IMR-90 (cell line): ENCODE measurements around the gene CRIP1. TPM values are rescaled to one million over a fixed set of nuclear protein-coding genes. Genes with fewer than 3 reads are reported as not detected.

Experiments used
- ATAC-seq: fragments of 200-7000 bp; cut with Tn5 transposase; 2 replicates; pipeline ENCODE4 v1.9.1; 2020; ENCODE audit warnings: low read depth, mild to moderate bottlenecking, moderate library complexity
- BruUV-seq: library from RNA; stranded (reverse); fragments of 400-500 nt; replicated peaks from 2 replicates; lab custom pipeline; 2021; lab: Mats Ljungman, UMichigan
- CTCF ChIA-PET: fragments of 300-600 bp; formaldehyde crosslinking; extraction: SDS; loops from one replicate; lab custom pipeline; 2021; ENCODE audit warnings: antibody characterized with exemption; lab: Yijun Ruan, JAX
- POLR2A ChIA-PET: fragments of 300-600 bp; sonication (Branson Sonifier 250); formaldehyde crosslinking; loops from one replicate; lab custom pipeline; 2022; ENCODE audit warnings: antibody characterized with exemption; ENCODE audit not compliant: unreplicated experiment; lab: Charles Lee
- DNase-seq: peaks from one replicate; pipeline ENCODE4 v3.0.0; 2013
- H2AFZ ChIP-seq: replicated peaks from 2 replicates; pipeline ENCODE3; 2013; ENCODE audit warnings: low read length, mild to moderate bottlenecking; ENCODE audit not compliant: poor library complexity
- H2AK5ac ChIP-seq: 2 replicates; pipeline ENCODE4 v1.6.1; 2013; ENCODE audit warnings: low read depth, low read length, inconsistent platforms
- H2AK9ac ChIP-seq: replicated peaks from 2 replicates; pipeline ENCODE3; 2013; ENCODE audit warnings: mild to moderate bottlenecking, low read depth, low read length, moderate library complexity; ENCODE audit not compliant: poor library complexity
- H2BK120ac ChIP-seq: 2 replicates; pipeline ENCODE4 v1.6.1; 2013; ENCODE audit warnings: low read depth, low read length, inconsistent platforms
- H2BK15ac ChIP-seq: 3 replicates; pipeline ENCODE4 v1.6.1; 2013; ENCODE audit warnings: low read depth, low read length, inconsistent platforms
- H2BK20ac ChIP-seq: 2 replicates; pipeline ENCODE4 v1.6.1; 2013; ENCODE audit warnings: low read depth, mild to moderate bottlenecking, inconsistent platforms, low read length, moderate library complexity
- H2BK5ac ChIP-seq: 2 replicates; pipeline ENCODE4 v1.6.1; 2013; ENCODE audit warnings: mild to moderate bottlenecking, low read depth, low read length, inconsistent platforms; ENCODE audit not compliant: poor library complexity, severe bottlenecking
- H3K14ac ChIP-seq: replicated peaks from 2 replicates; pipeline ENCODE4 v1.6.1; 2013; ENCODE audit warnings: low read depth, low read length, inconsistent platforms
- H3K18ac ChIP-seq: 2 replicates; pipeline ENCODE4 v1.6.1; 2013; ENCODE audit warnings: low read depth, low read length, control low read depth
- H3K23ac ChIP-seq: 2 replicates; pipeline ENCODE4 v1.6.1; 2013; ENCODE audit warnings: low read depth, low read length, inconsistent platforms
- H3K27ac ChIP-seq: 2 replicates; pipeline ENCODE4 v1.5.1; 2013; ENCODE audit warnings: mild to moderate bottlenecking, control low read depth, low read length; ENCODE audit not compliant: insufficient read depth
- H3K27me3 ChIP-seq: 2 replicates; pipeline ENCODE4 v1.6.1; 2013; ENCODE audit warnings: low read length; ENCODE audit not compliant: control insufficient read depth, insufficient read depth
- H3K36me3 ChIP-seq: 2 replicates; pipeline ENCODE4 v1.6.1; 2013; ENCODE audit warnings: low read length, mixed read lengths; ENCODE audit not compliant: control insufficient read depth, insufficient read depth
- H3K4ac ChIP-seq: 2 replicates; pipeline ENCODE4 v1.6.1; 2013; ENCODE audit warnings: low read depth, low read length, inconsistent platforms
- H3K4me1 ChIP-seq: 2 replicates; pipeline ENCODE4 v1.6.1; 2013; ENCODE audit warnings: low read length, mixed read lengths; ENCODE audit not compliant: control insufficient read depth, insufficient read depth
- H3K4me2 ChIP-seq: 2 replicates; pipeline ENCODE4 v1.6.1; 2013; ENCODE audit warnings: low read depth, mild to moderate bottlenecking, control low read depth, low read length, moderate library complexity
- H3K4me3 ChIP-seq: 2 replicates; pipeline ENCODE4 v1.5.1; 2013; ENCODE audit warnings: low read depth, mild to moderate bottlenecking, control low read depth, low read length, moderate library complexity; ENCODE audit not compliant: insufficient read depth
- H3K56ac ChIP-seq: 2 replicates; pipeline ENCODE4 v1.6.1; 2013; ENCODE audit warnings: low read length, inconsistent platforms; ENCODE audit not compliant: insufficient read depth; ENCODE audit errors: extremely low read depth
- H3K79me1 ChIP-seq, 2 experiments: 2 replicates each; pipeline ENCODE4 v1.6.1; 2013; ENCODE audit warnings: low read length in 2 of 2, inconsistent platforms in 1 of 2, low read depth in 1 of 2
- H3K9ac ChIP-seq: 2 replicates; pipeline ENCODE4 v1.6.1; 2013; ENCODE audit warnings: low read depth, low read length, control low read depth
- H3K9me1 ChIP-seq: 2 replicates; pipeline ENCODE4 v1.6.1; 2013; ENCODE audit warnings: low read length, inconsistent platforms; ENCODE audit not compliant: insufficient read depth
- H3K9me3 ChIP-seq: 2 replicates; pipeline ENCODE4 v1.6.1; 2013; ENCODE audit warnings: low read length; ENCODE audit not compliant: control insufficient read depth, insufficient read depth
- H4K20me1 ChIP-seq: 2 replicates; pipeline ENCODE4 v1.6.1; 2013; ENCODE audit warnings: low read length, inconsistent platforms; ENCODE audit not compliant: insufficient read depth
- H4K5ac ChIP-seq: 2 replicates; pipeline ENCODE4 v1.6.1; 2013; ENCODE audit warnings: mild to moderate bottlenecking, low read depth, low read length, control low read depth
- H4K8ac ChIP-seq, 2 experiments: 2 replicates each; pipeline ENCODE4 v1.6.1; 2013; ENCODE audit warnings: low read depth in 2 of 2, low read length in 2 of 2, control low read depth in 1 of 2, inconsistent platforms in 1 of 2
- H4K91ac ChIP-seq: 2 replicates; pipeline ENCODE4 v1.6.1; 2013; ENCODE audit warnings: low read depth, low read length, inconsistent platforms; ENCODE audit not compliant: insufficient read depth
- CEBPB ChIP-seq: IDR thresholded peaks from 2 replicates; pipeline ENCODE4 v1.6.1; 2012; ENCODE audit warnings: low read depth, low read length, improper control_type of control experiment
- CHD1 ChIP-seq: IDR thresholded peaks from 2 replicates; pipeline ENCODE4 v1.6.1; 2012; ENCODE audit warnings: low read depth, low read length, improper control_type of control experiment
- MAZ ChIP-seq: IDR thresholded peaks from 2 replicates; pipeline ENCODE4 v1.6.1; 2012; ENCODE audit warnings: low read depth, mild to moderate bottlenecking, low read length, improper control_type of control experiment, moderate library complexity, borderline replicate concordance
- MXI1 ChIP-seq: IDR thresholded peaks from 2 replicates; pipeline ENCODE4 v1.6.1; 2012; ENCODE audit warnings: low read depth, mild to moderate bottlenecking, low read length, moderate library complexity, borderline replicate concordance
- POLR2A ChIP-seq: IDR thresholded peaks from 2 replicates; pipeline ENCODE4 v1.6.1; 2012; ENCODE audit warnings: mild to moderate bottlenecking, low read depth, low read length
- RAD21 ChIP-seq: IDR thresholded peaks from 2 replicates; pipeline ENCODE4 v1.6.1; 2012; ENCODE audit warnings: low read length, improper control_type of control experiment
- RCOR1 ChIP-seq: IDR thresholded peaks from 2 replicates; pipeline ENCODE4 v1.6.1; 2012; ENCODE audit warnings: mild to moderate bottlenecking, low read length, improper control_type of control experiment; ENCODE audit not compliant: insufficient replicate concordance
- RFX5 ChIP-seq: IDR thresholded peaks from 2 replicates; pipeline ENCODE4 v1.8.0; 2012; ENCODE audit warnings: low read depth, mild to moderate bottlenecking, low read length, moderate library complexity
- SMC3 ChIP-seq: fragments of 150-350 bp; IDR thresholded peaks from 2 replicates; pipeline ENCODE4 v1.6.1; 2016; ENCODE audit warnings: low read depth, mild to moderate bottlenecking, antibody characterized with exemption, low read length, moderate library complexity
- WGBS, 2 experiments: methylation state at CpG; one replicate each; pipeline versions ENCODE4 v1.1.5 to v1.1.7; 2013; ENCODE audit warnings: missing lambda C conversion rate in 2 of 2; ENCODE audit not compliant: insufficient read length in 1 of 2; ENCODE audit errors: extremely low coverage in 2 of 2; 5-methylcytosine and 5-hydroxymethylcytosine counted together
- dilution Hi-C: fragments of 300-500 bp; cut with HindIII; formaldehyde crosslinking; loops from one replicate; pipeline ENCODE4 v1.14.3; 2018; ENCODE audit warnings: low sequenced_read_pairs; ENCODE audit not compliant: unreplicated experiment
- in situ Hi-C: fragments of 300-500 bp; cut with MboI; formaldehyde crosslinking; loops from 3 replicates; pipeline ENCODE4 v1.14.3; 2019; ENCODE audit warnings: low sequenced_read_pairs, inconsistent platforms, mixed read lengths
- intact Hi-C: fragments of 100-400 bp; cut with micrococcal nuclease; formaldehyde crosslinking; loops from 2 replicates; pipeline ENCODE4 v1.10.0; 2022
- polyA plus RNA-seq, 3 experiments: library from polyadenylated mRNA; depleted of rRNA; stranded (reverse); fragments of >200 nt; gene quantifications; 2 replicates each; pipeline ENCODE4 v1.2.3, GENCODE V29; 2012; ENCODE audit warnings: low replicate concordance in 1 of 3
- total RNA-seq: library from RNA; depleted of rRNA; stranded (reverse); fragments of >200 nt; gene quantifications from 2 replicates; pipeline ENCODE4 v1.2.3, GENCODE V29; 2012
- TF ChIP-seq, protein P1 (sequence below): fragments of 150-350 bp; IDR thresholded peaks from 2 replicates; pipeline ENCODE4 v1.6.1; 2017; ENCODE audit warnings: mild to moderate bottlenecking, antibody characterized with exemption, low read length, low read depth
- TF ChIP-seq, protein P2 (sequence below): conservative IDR thresholded peaks from 2 replicates; pipeline ENCODE4 v1.5.1; 2012; ENCODE audit warnings: mild to moderate bottlenecking, low read depth, low read length, improper control_type of control experiment

The CRIP1 gene
- total and polyA plus RNA-seq, 2 of the 4 experiments (the other 2 are of a cell fraction) = 0.21 TPM; not detected in 1

DNA sequence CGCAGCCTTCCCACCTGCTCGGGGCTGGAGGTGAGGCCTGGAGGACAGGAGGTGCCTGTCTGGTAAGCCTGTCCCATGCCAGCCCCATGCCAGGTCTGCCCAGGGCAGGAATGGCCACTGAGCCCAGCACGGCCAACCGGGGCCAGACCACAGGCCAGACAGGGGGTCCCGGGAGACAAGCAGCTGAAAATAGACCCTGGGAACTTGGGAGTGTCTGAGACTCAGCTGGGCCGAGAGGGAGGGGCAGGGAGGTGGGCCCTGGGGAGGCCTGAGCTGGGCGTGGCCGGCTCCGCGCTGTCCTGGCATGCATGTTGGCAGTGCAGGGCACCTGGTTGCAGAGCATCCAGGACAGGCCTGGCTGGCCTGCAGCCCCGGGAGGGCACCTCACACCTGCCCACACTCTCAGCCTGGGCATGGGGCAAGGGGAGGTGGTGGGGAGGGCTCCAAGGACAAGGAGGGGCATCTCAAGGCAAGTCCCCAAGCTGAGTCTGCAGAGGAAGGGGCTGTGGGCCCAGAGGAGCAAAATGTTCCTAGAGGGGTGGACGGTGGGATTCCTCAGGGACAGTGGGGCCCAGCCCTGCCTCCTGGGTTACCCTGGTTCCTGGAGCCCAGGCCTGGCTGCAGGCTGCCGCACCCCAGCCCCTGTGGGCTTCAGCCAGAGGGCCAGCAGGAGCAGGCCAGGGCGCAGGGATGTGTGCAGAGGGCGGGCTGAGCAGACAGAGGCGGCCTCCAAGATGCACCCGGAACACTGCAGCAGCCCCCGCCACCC lies 3.2 kb upstream of the CRIP1 start:
- Histone ChIP-seq H3K79me1 (no peaks in the 10 kb centered on the region; a peak in 1 of 4 replicates), H3K9me3 (no peaks in the 10 kb centered on the region), H2BK120ac (no peak overlapping the region), H3K4me1 (peaks cover 15% of the 10 kb centered on the region), H3K4me3 (no peak overlapping the region), H3K14ac (no peak overlapping the region), H3K4me2 (no peak overlapping the region), H3K23ac (no peak overlapping the region), H3K27me3 (peaks cover 25% of the 10 kb centered on the region; the same call in 1 of the 2 replicates), H2BK5ac (no peak overlapping the region), H4K20me1 (no peaks in the 10 kb centered on the region; the same call in 1 of the 2 replicates), H4K5ac (no peak overlapping the region), H2AK9ac (no peak overlapping the region), H3K9me1 (peaks cover 6% of the 10 kb centered on the region), H2BK15ac (no peak overlapping the region), H3K18ac (no peak overlapping the region), H3K36me3 (no peaks in the 10 kb centered on the region), H2AFZ (no peak overlapping the region), H4K91ac (no peak overlapping the region), H3K56ac (no peak overlapping the region), H2AK5ac (no peak overlapping the region), H2BK20ac (no peak overlapping the region), H3K4ac (no peak overlapping the region), H3K9ac (no peak overlapping the region), H4K8ac (no peak overlapping the region), H3K27ac (no peak overlapping the region)
- in situ Hi-C loops = no loop called here
- no peak for ATAC-seq
- no peak for TF ChIP-seq CHD1
- TF ChIP-seq, protein P1, sequence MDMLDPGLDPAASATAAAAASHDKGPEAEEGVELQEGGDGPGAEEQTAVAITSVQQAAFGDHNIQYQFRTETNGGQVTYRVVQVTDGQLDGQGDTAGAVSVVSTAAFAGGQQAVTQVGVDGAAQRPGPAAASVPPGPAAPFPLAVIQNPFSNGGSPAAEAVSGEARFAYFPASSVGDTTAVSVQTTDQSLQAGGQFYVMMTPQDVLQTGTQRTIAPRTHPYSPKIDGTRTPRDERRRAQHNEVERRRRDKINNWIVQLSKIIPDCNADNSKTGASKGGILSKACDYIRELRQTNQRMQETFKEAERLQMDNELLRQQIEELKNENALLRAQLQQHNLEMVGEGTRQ = no peak
- TF ChIP-seq CEBPB = no peak
- TF ChIP-seq SMC3 = no peak
- TF ChIP-seq MXI1 = no peak
- TF ChIP-seq RAD21 = no peak
- TF ChIP-seq MAZ = no peak
- TF ChIP-seq RFX5 = no peak
- TF ChIP-seq, protein P2, sequence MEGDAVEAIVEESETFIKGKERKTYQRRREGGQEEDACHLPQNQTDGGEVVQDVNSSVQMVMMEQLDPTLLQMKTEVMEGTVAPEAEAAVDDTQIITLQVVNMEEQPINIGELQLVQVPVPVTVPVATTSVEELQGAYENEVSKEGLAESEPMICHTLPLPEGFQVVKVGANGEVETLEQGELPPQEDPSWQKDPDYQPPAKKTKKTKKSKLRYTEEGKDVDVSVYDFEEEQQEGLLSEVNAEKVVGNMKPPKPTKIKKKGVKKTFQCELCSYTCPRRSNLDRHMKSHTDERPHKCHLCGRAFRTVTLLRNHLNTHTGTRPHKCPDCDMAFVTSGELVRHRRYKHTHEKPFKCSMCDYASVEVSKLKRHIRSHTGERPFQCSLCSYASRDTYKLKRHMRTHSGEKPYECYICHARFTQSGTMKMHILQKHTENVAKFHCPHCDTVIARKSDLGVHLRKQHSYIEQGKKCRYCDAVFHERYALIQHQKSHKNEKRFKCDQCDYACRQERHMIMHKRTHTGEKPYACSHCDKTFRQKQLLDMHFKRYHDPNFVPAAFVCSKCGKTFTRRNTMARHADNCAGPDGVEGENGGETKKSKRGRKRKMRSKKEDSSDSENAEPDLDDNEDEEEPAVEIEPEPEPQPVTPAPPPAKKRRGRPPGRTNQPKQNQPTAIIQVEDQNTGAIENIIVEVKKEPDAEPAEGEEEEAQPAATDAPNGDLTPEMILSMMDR = no peak
- no peak for TF ChIP-seq POLR2A
- no peak for TF ChIP-seq RCOR1
- WGBS, 2 experiments = 66% methylated on average over 6 of the region's 18 CpGs; no CpG with 5 or more reads in 1 of the 2 experiments
- no peak for DNase-seq
- intact Hi-C loops = no loop called here
- CTCF ChIA-PET = no interaction called here
- dilution Hi-C loops = no loop called here
- POLR2A ChIA-PET = no interaction called here
- BruUV-seq = no TSS peak
